ENCODE data around the gene TBC1D10A.
"Not testable (repeated sequence)": the region's sequence is repeated elsewhere in the genome, so short reads cannot be mapped to it uniquely, and the experiment has no call there.

Gene TBC1D10A

DNA sequence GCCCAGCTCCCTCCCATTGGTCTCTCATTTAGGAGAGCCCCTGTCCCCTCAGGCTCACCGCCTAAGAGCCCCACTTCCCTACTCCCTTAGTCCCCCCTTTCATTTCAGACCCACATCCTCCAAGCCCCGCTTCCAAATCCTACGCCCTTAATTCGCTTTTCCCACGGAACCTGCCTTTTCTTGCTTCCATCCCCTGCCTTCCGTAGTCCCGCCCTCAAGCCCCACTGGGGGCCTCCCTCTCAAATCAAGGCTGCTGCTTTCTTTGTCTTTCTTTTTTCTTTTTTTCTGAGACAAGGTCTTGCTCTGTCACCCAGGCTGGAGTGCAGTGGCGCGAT, 30.5 kb upstream of the TBC1D10A start:
- peaks cover 47% of the 10 kb centered on the region for H3K4me1 Mint-ChIP-seq
- DNase-seq (ENCODE audit: low spot score in 2 of 2) (no peak), ATAC-seq (no peak)
- peak overlapping the region; percentile 95 for H3K27ac Mint-ChIP-seq
- no peaks in the 10 kb centered on the region for H3K9me3 Mint-ChIP-seq
- H3K36me3 Mint-ChIP-seq: peaks cover 47% of the 10 kb centered on the region
- H3K4me3 Mint-ChIP-seq: peak overlapping the region; percentile 94

DNA sequence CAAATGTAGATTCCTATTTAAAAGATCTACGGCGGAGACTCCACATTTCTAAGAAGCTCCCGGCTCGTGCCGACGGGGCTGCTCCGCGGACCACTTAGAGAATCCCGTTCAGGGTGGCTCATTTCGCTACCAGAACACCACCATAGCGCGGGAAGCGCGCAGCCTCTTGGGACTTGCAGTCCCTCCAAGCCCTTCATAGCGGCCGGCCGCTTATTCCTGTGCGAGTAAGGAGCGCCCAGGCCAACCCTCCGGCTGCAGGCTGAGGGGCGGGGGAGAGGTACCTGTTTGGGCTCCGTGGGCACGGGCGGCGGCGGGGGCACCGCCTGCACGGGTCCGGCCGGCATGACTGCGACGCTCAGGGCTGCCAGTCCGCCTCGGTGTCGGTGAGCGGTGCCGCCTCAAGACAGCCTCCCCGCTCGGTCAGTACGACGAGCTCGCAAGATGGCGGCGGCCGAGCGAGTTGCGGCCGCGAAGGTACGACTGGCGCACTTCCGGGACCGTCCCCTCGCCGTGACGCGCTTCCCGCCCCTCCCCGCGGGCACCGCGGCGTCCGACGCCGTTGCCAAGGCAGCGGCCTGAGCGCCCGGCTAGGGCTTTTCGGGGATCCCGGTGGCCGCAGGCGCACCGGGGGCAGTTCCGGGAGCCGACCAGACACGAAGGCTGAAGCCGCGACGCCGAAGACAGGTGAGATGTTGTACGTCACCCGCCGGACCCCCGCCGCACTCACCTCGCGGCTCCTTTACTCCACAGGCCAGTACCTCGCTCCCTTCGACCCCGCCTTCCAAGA, 29.9 kb upstream of the TBC1D10A start, which contains the start of the genes CCDC157 and SF3A1:
Gene CCDC157, plus strand, starts transcription at position 559 of the 787 bp plus-strand sequence. CDS start 8,994 bp downstream, outside the sequence.
Gene SF3A1, minus strand, starts transcription at position 446 of the 787 bp plus-strand sequence. Its CDS starts 102 bp downstream, at position 344.
- H3K4me3 Mint-ChIP-seq: peak within 1 kb of the TSS; percentile 94
- H3K9me3 Mint-ChIP-seq: no peaks in the 10 kb centered on the region
- peaks cover 49% of the 10 kb centered on the region for H3K36me3 Mint-ChIP-seq
- DNase-seq (ENCODE audit: low spot score in 2 of 2) (peak; percentile 84 to 92), ATAC-seq (peak; percentile 94)
- peak within 1 kb of the TSS; percentile 95 for H3K27ac Mint-ChIP-seq
- H3K4me1 Mint-ChIP-seq: peaks cover 52% of the 10 kb centered on the region

DNA sequence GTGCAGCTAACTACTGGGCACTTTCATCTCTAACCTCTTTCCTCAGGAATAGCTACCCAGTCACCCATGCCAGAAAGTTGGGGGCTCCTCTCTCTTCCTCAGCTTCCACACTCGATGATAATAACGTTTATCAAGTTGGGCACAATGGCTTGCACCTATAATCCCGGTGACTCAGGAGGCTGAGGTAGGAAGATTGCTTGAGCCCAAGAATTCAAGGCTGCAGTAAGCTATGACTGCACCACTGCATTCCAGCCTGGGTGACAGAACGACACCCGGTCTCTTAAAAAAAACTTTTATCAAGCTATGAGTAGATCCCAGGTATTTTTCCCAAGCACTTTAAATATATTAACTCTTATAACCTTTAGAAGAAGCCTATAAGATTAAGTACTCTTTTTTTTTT, 27.9 kb upstream of the TBC1D10A start:
- Mint-ChIP-seq H3K4me1 (peaks cover 66% of the 10 kb centered on the region), H3K36me3 (peaks cover 69% of the 10 kb centered on the region), H3K9me3 (no peaks in the 10 kb centered on the region), H3K27ac (peak overlapping the region; percentile 72), H3K4me3 (peak overlapping the region; percentile 94)
- DNase-seq (ENCODE audit: low spot score in 2 of 2) (no peak), ATAC-seq (no peak)

DNA sequence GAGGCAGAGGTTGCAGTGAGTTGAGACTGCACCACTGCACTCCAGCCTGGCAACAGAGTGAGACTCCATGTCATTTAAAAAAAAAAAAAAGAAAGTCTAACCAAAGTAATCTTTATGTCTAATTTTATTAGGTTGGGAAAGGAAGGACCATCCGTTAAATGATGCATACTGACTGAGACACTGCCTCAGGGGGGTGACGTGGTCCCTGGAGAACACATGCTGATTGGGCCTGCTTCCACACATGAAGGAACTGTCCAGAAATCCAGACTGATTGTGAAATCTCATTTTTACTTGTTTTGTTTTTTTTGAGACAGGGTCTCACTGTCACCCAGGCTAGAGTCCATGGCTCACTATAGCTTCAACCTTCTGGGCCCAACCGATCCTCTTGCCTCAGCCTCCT, 24.5 kb upstream of the TBC1D10A start:
- Mint-ChIP-seq H3K4me3 (no peak overlapping the region), H3K27ac (peak overlapping the region; percentile 68), H3K4me1 (peaks cover 73% of the 10 kb centered on the region), H3K9me3 (no peaks in the 10 kb centered on the region), H3K36me3 (peaks cover 94% of the 10 kb centered on the region)
- ATAC-seq: no peak
- no peak for DNase-seq (ENCODE audit: low spot score in 2 of 2)

DNA sequence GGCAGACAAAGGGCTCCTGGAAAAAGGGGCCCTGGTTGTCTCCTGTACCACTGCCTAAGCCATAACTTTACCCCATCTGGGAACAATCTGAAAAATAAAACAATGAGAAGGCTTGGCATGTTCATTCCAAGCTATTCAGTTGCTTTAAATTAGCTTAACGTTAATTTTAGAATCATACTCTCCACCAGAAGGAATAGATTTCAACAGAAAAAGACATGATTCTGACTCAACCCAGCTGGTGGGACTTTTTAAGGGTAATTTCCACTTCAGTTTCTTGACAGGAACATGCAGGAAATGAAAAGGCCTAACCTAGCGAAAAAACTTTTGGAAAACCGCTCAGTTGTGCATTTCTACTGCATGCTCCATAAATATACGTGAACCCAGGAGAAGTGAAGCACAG, 22.1 kb upstream of the TBC1D10A start:
- peak overlapping the region; percentile 52 for H3K4me3 Mint-ChIP-seq
- peak overlapping the region; percentile 84 for H3K27ac Mint-ChIP-seq
- peaks cover 64% of the 10 kb centered on the region for H3K4me1 Mint-ChIP-seq
- no peak for ATAC-seq
- peaks cover 97% of the 10 kb centered on the region for H3K36me3 Mint-ChIP-seq
- H3K9me3 Mint-ChIP-seq: no peaks in the 10 kb centered on the region
- no peak for DNase-seq (ENCODE audit: low spot score in 2 of 2)

DNA sequence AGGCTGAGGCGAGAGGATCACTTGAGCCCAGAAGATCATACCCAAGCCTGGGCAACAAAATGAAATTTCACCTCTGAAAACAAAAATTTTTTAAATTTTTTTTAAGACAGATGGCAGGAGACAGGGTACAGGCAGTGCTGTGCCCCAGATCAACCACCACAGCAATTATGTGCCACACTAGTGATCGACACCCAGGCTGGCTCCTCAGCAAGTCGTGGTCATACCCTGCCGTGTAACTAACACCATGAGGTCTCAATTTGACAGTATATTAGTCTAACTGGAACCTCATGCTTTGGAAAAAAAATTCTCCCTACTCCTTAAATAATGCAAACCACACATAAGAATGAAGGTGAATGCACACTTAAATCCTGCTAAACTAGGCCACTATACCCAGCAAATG, 21.7 kb upstream of the TBC1D10A start:
- ATAC-seq (no peak), DNase-seq (ENCODE audit: low spot score in 2 of 2) (no peak)
- H3K9me3 Mint-ChIP-seq: no peaks in the 10 kb centered on the region
- H3K27ac Mint-ChIP-seq: peak overlapping the region; percentile 84
- peak overlapping the region; percentile 52 for H3K4me3 Mint-ChIP-seq
- peaks cover 97% of the 10 kb centered on the region for H3K36me3 Mint-ChIP-seq
- H3K4me1 Mint-ChIP-seq: peaks cover 60% of the 10 kb centered on the region

DNA sequence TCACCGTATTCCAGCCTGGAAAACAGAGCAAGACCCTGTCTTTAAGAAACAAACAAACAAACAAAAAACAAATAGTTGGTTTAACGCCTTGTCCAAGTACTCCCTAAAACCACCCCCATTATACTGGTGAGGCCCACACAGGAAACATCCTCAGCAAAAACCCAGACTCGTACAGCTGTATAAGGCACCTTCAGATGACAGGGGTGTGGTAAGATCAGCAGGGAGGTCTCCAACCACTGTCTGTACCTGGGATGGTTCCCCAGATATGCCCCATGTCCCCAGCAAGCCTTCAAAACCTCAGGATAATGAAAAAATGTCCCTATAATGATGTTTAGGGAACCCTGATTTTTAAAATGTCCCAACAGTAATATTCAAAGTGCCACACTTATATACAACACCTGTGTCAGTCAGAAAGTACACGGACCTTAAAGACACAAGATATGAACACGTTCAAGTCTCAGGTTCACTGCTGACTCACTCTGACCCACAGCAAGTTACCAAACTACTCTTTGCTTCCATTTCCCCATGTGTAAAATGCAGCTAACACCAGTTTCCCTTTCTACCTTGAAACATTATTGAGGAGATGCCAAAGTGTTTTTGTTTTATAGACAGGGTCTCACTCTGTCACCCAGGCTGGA, 20.6 kb upstream of the TBC1D10A start:
- no peaks in the 10 kb centered on the region for H3K9me3 Mint-ChIP-seq
- H3K36me3 Mint-ChIP-seq: peaks cover 100% of the 10 kb centered on the region
- ATAC-seq (peak; percentile 83), DNase-seq (ENCODE audit: low spot score in 2 of 2) (no peak)
- peaks cover 56% of the 10 kb centered on the region for H3K4me1 Mint-ChIP-seq
- H3K27ac Mint-ChIP-seq: peak overlapping the region; percentile 62
- H3K4me3 Mint-ChIP-seq: peak overlapping the region; percentile 52

DNA sequence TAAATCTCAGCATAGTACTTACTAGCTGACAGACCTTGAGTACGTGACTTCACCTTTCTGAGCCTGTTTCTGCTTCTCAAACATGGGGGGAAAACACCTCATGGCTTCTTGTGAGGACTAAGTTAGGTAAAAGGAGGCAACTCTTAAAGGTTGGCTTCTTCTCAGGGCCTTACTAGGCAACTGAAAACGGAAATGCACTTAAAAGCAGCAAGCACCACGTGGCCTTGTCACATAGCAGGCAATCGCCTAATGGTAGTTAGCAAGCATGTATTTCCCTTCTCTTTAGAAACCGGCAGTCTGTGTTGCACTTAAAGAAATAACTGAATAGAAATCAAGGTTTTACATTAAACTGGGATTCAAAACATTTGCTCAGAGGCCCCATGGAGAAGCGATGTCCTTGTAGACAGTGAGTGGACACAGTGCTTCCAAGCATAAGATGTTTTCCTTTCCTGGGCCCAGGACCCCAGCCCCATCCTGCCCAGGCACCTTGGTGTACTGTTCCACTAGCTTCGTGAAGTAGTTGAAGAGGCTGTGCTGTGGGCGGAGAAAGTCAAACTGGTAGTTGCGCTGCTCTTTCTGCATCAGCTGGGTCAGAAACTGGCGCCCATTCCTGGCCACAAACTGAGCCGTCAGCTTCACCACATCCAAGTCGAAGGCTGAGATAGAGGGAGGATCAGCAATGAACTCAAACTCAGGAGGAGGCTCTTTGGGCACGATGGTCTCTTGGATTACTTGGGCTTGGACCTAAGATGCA, 17.9 kb upstream of the TBC1D10A start:
- peak overlapping the region; percentile 67 for H3K27ac Mint-ChIP-seq
- ATAC-seq: peak; percentile 61
- H3K4me3 Mint-ChIP-seq: no peak overlapping the region
- peaks cover 36% of the 10 kb centered on the region for H3K4me1 Mint-ChIP-seq
- DNase-seq (ENCODE audit: low spot score in 2 of 2): no peak
- H3K9me3 Mint-ChIP-seq: no peaks in the 10 kb centered on the region
- peaks cover 100% of the 10 kb centered on the region for H3K36me3 Mint-ChIP-seq

DNA sequence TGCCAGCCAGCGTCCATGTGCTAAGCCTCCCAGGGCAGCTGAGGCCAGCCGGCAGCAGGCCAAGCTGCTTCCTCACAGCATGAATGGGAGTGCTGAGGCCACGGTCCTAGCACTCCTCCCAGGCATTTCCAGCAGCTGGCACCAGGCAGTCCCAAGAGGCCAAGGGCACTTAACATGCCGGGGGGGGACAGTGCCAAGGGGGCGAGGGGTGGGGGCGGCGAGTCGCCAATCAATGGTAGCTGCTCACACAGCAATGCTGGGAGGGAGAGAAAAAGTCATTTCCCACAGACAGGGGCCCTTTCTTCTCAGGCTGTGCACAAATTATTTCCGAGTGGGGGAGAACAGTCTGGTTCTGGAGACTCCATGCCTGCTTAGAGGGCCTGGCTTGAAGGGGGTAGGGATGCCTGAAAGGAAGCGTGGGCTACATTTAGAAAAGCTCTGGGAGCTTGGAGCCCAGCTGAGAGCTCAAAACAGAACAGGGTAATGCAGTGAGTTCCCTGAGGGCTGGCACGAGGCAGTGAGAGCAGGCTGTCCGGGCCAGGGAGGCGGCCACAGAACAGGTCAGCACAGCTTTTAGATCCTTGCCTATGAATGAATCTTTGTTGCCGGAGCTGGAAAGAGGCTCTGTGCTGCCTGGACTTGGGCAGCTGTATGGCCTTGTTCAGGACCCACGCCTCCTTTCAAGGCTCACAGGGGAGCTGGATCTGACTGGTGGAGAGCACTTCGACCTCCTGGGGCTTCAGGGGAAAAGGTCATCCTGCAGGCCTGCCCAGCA, 14.4 kb upstream of the TBC1D10A start:
- Mint-ChIP-seq H3K4me3 (no peak overlapping the region), H3K4me1 (peaks cover 14% of the 10 kb centered on the region), H3K36me3 (peaks cover 100% of the 10 kb centered on the region), H3K9me3 (no peaks in the 10 kb centered on the region), H3K27ac (peak overlapping the region; percentile 74)
- DNase-seq (ENCODE audit: low spot score in 2 of 2) (no peak), ATAC-seq (no peak)

DNA sequence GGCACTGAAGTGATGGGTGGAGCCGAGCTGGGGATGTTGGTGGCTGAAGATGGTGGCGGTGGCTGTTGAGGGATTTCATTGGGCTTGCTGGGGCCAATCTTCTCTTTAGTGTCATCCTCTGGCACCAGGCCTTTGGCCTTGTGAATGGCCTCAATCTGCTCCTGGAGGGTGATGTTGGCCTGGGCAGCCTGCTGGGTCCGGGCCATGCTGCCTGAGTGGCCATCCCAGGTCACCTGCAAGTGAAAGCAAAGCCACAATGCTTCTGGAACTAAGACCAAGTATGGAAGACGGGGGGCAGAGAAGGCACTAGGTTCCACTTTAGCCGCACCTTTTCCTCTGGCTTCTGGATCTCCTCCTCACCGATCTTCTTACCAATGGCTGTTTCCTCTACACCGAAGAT, 12.1 kb upstream of the TBC1D10A start:
- Mint-ChIP-seq H3K36me3 (peaks cover 100% of the 10 kb centered on the region), H3K27ac (peak overlapping the region; percentile 74), H3K9me3 (no peaks in the 10 kb centered on the region), H3K4me3 (no peak overlapping the region), H3K4me1 (peaks cover 10% of the 10 kb centered on the region)
- DNase-seq (ENCODE audit: low spot score in 2 of 2): no peak
- no peak for ATAC-seq

DNA sequence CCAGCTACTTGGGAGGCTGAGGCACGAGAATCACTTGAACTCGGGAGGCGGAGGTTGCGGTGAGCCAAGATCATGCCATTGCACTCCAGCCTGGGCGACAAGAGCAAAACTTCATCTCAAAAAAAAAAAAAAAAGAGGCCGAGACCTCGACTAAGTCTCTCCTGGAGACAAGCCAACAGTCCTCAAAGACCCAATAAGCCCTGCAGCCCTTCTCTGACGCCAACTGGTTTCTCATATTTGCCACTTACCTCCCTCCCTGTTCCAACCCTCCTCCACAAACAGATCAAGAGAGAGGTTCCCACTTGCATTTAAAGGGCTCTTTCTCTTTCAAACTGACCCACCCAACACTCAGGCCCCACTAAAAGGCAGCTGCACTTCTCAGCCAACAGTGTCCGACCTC, 11.6 kb upstream of the TBC1D10A start:
- not testable (repeated sequence) for H3K9me3 Mint-ChIP-seq; DNase-seq (ENCODE audit: low spot score in 2 of 2); ATAC-seq; H3K4me3 Mint-ChIP-seq; H3K27ac Mint-ChIP-seq
- peaks cover 10% of the 10 kb centered on the region for H3K4me1 Mint-ChIP-seq
- H3K36me3 Mint-ChIP-seq: peaks cover 100% of the 10 kb centered on the region

DNA sequence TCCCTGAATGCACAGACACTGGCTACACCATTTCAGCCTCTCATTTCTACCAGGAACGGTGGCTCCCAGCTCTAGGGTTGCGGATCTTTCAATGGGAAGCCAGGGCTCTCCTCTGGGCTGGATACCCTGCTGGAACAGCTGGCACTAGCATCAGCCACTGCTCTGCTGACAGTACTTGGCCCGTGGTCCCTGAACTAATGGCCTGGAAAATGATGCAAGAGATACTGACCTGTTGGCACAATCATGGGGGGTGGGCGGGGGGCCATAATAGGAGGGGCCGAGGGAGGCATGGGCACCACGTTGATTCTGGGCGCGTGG, 10.7 kb upstream of the TBC1D10A start:
- Mint-ChIP-seq H3K36me3 (peaks cover 100% of the 10 kb centered on the region), H3K9me3 (no peaks in the 10 kb centered on the region), H3K4me1 (peaks cover 10% of the 10 kb centered on the region), H3K4me3 (no peak overlapping the region), H3K27ac (no peak overlapping the region)
- DNase-seq (ENCODE audit: low spot score in 2 of 2) (no peak), ATAC-seq (no peak)

DNA sequence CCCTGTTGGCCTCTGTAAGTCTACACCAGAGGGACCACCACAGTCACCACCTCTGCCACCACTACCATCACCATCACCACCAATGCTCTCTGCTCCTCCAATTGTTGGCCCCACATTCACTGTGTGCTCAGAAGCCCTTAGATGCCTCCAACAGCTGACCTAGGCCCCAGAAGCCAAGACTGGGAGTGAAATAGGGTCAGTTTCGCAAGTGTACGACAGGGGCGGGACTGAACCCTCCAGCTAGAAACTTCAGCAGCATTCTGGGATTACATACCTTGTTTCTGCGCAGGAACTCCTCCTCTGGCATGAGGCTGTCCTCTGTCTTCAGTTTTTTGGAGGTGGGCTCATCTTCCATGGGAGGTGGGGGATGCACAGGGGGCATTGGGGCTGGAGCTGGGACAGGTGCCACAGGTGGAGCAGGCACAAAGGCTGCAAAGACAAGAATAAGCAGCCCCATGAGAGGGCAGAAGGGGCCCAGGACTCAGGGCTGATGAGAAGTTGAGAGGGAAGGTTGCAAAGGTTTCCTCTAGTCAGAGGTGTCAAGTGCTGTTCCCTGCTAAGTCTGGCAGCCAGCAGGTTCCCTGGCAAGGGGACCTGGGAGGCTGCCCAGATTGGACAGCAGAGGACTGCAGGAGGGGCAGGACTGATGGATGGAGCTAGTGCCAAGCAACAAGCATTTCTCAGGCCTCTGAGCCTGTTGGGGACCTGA, 10.2 kb upstream of the TBC1D10A start:
- peaks cover 100% of the 10 kb centered on the region for H3K36me3 Mint-ChIP-seq
- no peak for DNase-seq (ENCODE audit: low spot score in 2 of 2)
- no peak overlapping the region for H3K4me3 Mint-ChIP-seq
- no peak for ATAC-seq
- no peak overlapping the region for H3K27ac Mint-ChIP-seq
- peaks cover 10% of the 10 kb centered on the region for H3K4me1 Mint-ChIP-seq
- no peaks in the 10 kb centered on the region for H3K9me3 Mint-ChIP-seq

DNA sequence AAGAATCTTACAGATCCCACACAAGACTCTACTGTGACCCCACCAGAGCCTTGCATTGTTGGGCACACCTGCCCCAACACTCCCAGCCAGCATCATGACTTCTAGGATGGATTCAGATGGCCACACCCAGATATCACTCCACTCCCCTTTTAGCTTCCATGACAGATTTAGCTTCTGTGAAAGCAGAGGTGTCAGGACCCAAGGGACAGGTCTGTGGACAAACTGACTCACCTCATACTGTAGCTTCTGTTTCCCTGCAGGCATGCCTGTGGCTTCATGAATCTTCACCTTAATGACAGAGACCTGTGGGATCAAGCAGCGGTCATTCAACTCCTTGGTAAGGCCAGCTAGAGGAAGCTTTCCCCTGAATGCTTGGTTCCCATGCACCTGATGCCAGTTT, 8.5 kb upstream of the TBC1D10A start:
- peaks cover 10% of the 10 kb centered on the region for H3K4me1 Mint-ChIP-seq
- H3K9me3 Mint-ChIP-seq: no peaks in the 10 kb centered on the region
- H3K4me3 Mint-ChIP-seq: no peak overlapping the region
- ATAC-seq (peak; percentile 56), DNase-seq (ENCODE audit: low spot score in 2 of 2) (no peak)
- peak overlapping the region; percentile 80 for H3K27ac Mint-ChIP-seq
- H3K36me3 Mint-ChIP-seq: peaks cover 100% of the 10 kb centered on the region

All from stimulated activated effector memory CD8-positive, alpha-beta T cell treated with anti-CD3 and anti-CD28 coated beads, Interleukin-12 subunit alpha, Interleukin-12 subunit beta, amount 100 ng/mL, for 72 hours (primary cell).